GM19035 (cell line): ENCODE measurements around the gene VRK1.
"Not testable (repeated sequence)": the region's sequence is repeated elsewhere in the genome, so short reads cannot be mapped to it uniquely, and the experiment has no call there.

Experiments used
- ATAC-seq: cut with Tn5 transposase; IDR thresholded peaks from one replicate; pipeline ENCODE4 v1.9.1; 2021; ENCODE audit not compliant: unreplicated experiment

VRK1 gene, protein sequence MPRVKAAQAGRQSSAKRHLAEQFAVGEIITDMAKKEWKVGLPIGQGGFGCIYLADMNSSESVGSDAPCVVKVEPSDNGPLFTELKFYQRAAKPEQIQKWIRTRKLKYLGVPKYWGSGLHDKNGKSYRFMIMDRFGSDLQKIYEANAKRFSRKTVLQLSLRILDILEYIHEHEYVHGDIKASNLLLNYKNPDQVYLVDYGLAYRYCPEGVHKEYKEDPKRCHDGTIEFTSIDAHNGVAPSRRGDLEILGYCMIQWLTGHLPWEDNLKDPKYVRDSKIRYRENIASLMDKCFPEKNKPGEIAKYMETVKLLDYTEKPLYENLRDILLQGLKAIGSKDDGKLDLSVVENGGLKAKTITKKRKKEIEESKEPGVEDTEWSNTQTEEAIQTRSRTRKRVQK

DNA sequence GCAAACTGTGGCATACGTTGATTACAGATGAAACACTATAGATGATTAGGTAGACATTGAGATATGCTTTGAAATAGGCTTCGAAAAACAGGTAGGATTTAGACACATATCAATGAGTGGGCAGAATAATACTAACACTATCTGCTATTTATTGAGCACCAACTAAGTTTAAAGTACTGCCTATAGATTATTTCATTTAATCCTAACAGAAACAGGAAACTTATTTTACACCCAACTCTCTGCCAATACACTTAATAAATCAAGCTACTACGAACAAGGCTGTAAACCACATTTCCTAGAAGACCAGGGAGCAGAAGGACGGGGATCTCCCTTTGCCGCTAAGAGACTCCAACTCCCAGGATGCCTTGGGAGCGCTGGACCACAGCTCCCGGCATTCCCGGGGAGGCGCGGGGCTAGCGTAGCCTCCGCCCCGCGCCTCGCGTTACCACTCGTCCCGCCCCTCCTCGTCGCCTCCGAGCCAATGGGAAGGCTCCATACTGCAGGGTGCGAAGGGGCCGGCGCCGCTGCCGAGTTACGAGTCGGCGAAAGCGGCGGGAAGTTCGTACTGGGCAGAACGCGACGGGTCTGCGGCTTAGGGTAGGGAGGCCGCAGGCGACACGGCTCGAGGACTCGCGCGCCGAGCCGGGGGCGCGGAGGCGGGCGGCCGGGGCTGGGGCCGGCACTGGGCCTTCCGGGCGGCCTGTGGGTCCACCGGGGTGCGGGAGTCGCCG lies at the start of gene VRK1:
Gene VRK1 (plus strand): TSS at position 532 of the 731 bp plus-strand sequence. CDS start 36,090 bp downstream, outside the sequence.
- peak; percentile 97 for ATAC-seq

DNA sequence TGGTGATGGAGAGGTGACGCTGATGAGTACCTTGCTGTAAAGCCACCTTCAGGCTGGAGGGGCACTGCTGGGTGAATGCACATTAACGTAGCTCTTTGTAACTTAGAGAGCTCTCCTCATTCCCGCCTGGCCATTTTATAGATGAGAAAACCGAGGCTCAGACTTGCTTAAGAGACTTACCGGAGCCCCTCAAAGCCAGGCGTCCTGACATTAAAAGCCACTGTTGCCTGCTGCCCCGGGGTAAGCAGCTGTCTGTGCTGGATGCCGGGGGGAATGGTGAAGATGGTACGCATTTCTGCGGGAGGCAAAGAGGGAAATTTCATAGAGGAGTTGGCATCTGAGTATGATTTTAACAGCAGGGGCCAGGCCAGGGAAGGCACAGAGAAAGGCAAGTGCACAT lies 49.6 kb upstream of the VRK1 start:
- no peak for ATAC-seq

DNA sequence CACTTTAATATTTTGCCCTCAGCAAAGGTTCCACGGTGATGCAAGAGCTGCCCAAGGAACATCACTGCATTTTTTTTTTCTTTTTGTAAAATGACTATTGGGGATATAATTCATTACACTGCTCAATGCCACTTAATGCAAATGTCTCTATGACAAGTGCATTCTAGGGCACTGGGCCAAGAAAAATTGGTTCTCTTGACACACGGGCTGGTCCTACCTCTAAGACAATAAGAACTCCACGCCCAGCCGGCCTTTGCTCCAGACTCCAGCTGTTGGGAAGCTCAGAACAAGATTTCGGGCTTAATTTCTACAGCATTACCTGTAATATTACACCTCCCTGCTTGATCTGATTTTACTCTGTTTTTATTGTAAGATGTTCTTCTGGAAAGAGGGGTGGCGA lies 48.8 kb upstream of the VRK1 start:
- ATAC-seq, result no peak

GRCh38 chr14:96751505-96751904 lies 45.7 kb upstream of the VRK1 start:
- no peak for ATAC-seq

DNA sequence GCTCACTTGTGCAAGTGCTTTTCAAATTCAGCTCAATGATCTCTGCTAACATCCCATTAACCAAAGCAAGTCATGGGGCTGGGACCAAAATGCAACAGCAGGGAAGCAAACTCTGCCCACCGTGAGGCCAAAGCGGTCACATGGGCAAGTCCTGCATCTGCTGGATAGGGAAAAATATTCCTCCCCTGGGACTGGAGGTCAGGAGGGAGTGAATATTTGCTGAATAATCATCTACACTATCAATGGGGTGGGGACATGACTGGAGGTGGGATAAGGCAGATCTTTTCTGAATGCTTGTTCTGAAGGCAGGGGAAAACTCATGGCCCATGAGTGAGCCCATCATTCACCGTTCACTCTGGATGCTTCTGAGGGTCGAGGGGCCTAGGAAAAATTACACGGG lies 45.1 kb upstream of the VRK1 start:
- no peak for ATAC-seq

- ATAC-seq, result no peak
Observed at GRCh38 chr14:96752594-96752993, 44.6 kb upstream of the VRK1 start.

GRCh38 chr14:96754162-96754844 lies 42.9 kb upstream of the VRK1 start:
- ATAC-seq, result no peak

GRCh38 chr14:96754845-96755184 lies 42.4 kb upstream of the VRK1 start:
- ATAC-seq, result no peak

DNA sequence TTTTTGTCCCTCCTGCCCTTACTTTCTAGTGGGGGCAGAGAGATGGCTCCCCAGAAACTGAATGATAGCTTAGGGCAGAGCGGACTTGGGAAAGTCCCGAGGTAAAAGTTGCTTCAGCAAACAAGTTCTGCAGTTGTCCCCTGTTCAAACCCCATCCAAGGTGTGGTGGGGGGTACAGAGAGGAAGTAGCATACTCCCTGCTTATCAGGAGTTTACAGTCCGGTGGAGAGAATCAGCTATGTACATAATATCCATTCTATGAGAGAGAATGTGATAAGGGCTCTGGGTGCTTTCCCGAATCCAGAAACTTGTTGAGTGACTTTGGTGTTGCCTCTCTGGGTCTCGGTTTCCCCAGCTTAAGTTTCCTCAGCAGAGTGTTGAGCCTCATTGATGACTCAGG lies 40.4 kb upstream of the VRK1 start:
- no peak for ATAC-seq

DNA sequence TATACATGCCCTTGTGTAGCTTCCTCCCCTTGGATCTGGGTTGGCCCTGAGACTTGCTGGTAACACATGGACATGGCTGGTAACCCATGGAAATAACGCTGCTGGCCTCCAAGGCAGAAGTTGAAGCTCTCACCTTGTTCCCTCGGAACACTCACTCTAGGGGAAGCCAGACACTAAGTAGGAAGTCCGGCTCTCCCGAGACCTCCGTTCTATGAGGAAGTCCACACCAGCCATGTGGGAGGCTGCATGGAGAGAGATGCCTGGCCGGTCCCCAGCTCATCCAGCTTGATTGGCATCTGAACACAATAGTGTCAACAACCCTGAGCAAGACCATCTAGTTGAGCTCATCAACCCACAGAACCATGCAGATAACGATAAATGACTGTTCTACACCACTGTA lies 39.7 kb upstream of the VRK1 start:
- no peak for ATAC-seq

- no peak for ATAC-seq
Observed at GRCh38 chr14:96761066-96761465, 36.1 kb upstream of the VRK1 start.

- ATAC-seq, result peak; percentile 99
Observed at GRCh38 chr14:96762650-96763049, 34.5 kb upstream of the VRK1 start.

DNA sequence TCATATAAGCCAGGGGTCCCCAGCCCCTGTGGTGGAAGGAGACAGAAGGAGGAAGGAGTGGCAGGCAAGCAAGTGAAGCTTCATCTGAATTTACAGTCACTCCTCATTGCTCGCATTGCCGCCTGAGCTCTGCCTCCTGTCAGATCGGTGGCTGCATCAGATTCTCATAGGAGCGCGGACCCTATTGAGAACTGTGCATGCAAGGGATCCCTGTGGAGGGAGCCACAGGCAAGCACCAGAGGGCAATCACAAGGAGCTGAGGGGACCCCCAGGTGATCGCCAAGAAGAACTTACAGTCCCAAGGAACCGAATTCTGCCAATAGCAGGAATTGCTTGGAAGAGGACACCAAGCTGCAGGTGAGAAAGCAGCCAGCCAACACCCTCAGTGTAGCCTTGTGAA lies 33.2 kb upstream of the VRK1 start:
- ATAC-seq, result no peak

DNA sequence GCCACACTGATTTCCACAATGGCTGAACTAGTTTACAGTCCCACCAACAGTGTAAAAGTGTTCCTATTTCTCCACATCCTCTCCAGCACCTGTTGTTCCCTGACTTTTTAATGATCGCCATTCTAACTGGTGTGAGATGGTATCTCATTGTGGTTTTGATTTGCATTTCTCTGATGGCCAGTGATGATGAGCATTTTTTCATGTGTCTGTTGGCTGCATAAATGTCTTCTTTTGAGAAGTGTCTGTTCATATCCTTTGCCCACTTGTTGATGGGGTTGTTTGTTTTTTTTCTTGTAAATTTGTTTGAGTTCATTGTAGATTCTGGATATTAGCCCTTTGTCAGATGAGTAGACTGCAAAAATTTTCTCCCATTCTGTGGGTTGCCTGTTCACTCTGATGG lies 32.0 kb upstream of the VRK1 start:
- ATAC-seq, result not testable (repeated sequence)

GRCh38 chr14:96772929-96773328 lies 24.3 kb upstream of the VRK1 start:
- ATAC-seq, result no peak

DNA sequence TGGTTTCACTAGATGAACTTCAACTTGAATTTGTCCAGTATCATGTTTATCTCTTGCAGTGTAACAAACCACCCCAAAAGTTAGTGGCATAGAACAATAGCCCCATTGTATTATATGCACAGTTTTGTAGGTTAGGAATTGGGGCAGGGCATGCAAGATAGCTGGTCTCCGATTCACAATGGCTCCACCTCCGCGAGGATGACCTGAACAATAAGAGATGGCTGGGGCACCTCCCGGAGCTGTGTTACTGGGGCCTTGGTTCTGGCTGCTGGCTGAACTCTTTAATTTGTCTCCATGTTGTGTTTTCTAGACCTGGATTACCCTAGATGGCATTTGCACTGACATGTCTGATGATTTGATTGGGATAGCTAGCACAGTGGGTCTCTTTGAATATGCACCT lies 20.4 kb upstream of the VRK1 start:
- ATAC-seq, result no peak

DNA sequence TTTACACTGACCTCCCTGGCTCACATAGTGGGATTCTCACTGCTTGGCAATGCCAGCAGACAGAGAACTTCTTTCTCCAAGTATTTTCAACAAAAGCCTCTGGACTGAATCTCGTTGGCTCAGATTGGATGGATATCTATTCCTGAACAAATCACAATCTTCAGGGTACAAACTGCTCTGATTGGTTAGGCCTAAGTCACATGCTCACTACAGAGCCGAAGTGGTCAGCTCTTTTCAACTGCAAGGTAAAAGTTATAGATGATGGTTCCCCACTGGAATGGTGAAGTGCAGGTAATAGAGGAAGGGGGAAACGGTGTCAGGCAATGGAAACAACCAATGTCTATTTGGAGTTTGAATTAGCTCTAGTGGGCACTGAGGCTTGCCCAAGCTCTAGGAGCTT lies 16.7 kb upstream of the VRK1 start:
- no peak for ATAC-seq

- no peak for ATAC-seq
Observed at GRCh38 chr14:96781371-96781770, 15.8 kb upstream of the VRK1 start.

- no peak for ATAC-seq
Observed at GRCh38 chr14:96782436-96782835, 14.7 kb upstream of the VRK1 start.

DNA sequence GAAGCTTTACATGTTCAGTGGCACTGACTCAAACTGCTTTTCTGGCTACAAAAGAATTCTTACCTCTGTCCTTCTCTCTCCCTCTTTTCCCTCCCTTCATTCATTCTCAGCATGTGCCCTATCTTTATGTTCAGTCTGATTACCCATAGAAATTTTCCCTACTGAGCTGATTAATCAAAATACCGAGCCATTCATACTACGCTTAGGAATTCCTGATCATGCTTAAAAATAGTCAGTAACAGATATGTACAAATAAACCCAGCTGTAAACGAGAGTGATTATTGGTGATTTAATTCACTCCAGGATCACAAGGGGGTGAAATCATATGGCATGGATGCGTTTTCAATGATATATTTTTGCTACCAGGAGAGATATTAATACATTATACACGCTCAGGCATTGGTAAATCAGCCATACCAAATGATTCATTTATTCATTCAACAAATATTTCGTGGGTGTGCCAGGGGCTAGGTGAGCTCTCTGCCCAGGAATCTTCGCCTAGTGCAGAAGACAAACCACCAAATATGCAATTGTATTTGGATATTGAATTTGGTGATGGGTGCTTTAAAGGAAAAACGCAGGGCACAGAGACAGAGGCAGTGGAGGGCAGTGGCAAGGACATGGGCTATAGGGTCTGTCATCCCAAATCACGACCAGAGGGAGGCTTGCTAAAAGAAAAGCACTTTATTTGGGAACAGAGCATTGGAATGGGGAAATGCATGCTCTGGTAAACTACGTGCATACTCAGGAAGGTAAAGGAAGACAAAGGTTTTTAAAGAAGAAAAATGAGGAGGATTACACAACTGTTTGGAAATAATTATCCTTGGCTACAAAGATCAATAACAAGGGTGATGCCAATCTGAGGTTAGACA lies 13.9 kb upstream of the VRK1 start:
- no peak for ATAC-seq

DNA sequence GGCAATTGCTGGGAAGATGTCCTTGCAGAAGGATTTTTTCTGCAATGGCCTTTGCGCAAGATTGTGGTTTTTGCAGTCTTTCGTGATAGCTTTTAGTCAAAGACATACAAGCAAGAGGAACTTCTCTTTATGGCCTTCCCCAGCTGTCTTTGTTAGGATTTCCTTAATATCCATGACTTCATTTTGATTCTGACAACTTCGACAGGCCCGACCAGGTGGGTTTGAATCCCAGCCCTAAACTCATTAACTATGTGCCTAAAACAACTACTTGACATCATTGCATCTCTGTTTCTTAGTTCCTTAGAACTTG lies 13.3 kb upstream of the VRK1 start:
- no peak for ATAC-seq
